ENCODE data around the gene GOLGA2.
A peak's percentile ranks its signal among the peaks of the same experiment; 100 is the strongest.

GOLGA2 gene, protein sequence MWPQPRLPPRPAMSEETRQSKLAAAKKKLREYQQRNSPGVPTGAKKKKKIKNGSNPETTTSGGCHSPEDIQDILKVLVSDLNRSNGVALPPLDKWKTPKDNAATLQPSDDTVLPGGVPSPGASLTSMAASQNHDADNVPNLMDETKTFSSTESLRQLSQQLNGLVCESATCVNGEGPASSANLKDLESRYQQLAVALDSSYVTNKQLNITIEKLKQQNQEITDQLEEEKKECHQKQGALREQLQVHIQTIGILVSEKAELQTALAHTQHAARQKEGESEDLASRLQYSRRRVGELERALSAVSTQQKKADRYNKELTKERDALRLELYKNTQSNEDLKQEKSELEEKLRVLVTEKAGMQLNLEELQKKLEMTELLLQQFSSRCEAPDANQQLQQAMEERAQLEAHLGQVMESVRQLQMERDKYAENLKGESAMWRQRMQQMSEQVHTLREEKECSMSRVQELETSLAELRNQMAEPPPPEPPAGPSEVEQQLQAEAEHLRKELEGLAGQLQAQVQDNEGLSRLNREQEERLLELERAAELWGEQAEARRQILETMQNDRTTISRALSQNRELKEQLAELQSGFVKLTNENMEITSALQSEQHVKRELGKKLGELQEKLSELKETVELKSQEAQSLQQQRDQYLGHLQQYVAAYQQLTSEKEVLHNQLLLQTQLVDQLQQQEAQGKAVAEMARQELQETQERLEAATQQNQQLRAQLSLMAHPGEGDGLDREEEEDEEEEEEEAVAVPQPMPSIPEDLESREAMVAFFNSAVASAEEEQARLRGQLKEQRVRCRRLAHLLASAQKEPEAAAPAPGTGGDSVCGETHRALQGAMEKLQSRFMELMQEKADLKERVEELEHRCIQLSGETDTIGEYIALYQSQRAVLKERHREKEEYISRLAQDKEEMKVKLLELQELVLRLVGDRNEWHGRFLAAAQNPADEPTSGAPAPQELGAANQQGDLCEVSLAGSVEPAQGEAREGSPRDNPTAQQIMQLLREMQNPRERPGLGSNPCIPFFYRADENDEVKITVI

DNA sequence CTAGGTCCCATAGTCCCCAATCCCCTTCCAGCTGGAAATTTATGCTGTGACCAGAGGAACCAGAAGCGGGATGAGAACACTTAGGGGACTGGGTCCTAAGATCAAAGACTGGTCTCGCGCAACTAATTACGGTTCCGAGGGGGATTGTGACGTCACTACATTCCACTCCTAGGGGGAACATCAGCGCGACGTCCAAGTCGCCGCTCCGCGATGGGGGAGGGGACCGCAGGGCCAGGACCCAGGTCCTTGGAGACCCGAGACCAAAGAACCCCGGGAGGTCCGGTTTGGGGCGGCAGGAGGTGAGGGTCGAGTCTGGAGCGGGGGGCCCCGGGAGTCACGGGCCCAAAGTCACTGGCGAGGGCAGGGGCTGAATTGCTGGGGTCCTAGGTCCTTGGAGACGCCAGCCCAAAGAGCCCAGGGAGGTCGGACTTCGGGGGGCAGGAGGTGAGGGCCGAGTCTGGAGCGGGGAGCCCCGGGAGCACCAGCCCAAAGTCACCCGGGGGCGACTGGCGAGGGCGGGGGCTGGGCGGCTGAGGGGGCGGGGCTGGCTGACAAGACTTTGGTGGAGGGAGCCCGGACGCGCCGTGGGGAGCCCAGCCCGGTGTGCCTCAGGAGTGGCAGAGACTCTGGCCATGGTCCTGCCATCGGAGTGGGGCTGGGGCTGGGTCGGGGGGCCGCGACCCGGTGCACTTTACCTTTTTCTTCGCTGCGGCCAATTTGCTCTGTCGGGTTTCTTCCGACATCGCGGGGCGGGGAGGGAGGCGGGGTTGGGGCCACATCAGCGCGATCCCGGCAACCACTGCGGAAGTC, at the start of gene GOLGA2:
Gene GOLGA2 (minus strand): TSS at position 810 of the 810 bp plus-strand sequence. CDS start 31 bp downstream, at position 779.
- in situ Hi-C loops (cut with HindIII; ENCODE audit: low pct_unique_long_range_greater_than_20kb, low sequenced_read_pairs): no loop called here
- peak; percentile 60 to 67 for DNase-seq (ENCODE audit: low read depth in 1 of 2, low spot score in 1 of 2)
- TF ChIP-seq JUND (IDR thresholded peaks at IDR 0.05; ENCODE audit: low read depth): no peak

DNA sequence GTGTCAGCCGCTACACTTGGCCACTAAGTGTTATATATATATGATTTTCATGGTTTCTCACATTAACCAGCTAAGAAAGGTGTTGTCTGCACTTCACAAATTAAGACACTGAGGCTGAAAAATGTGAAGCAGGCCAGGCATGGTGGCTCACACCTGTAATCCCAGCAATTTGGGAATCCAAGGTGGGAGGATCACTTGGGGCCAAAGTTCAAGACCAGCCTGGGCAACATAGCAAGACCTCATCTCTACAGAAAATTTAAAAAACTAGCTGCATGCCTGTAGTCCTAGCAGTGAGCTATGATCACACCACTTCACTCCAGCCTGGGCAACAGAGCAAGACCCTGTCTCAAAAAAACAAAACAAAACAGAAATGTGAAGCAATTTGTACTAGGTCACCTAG, 48.6 kb upstream of the GOLGA2 start:
- in situ Hi-C loops (cut with HindIII; ENCODE audit: low pct_unique_long_range_greater_than_20kb, low sequenced_read_pairs): no loop called here
- DNase-seq (ENCODE audit: low read depth in 1 of 2, low spot score in 1 of 2): no peak
- no peak for TF ChIP-seq JUND (IDR thresholded peaks at IDR 0.05; ENCODE audit: low read depth)

DNA sequence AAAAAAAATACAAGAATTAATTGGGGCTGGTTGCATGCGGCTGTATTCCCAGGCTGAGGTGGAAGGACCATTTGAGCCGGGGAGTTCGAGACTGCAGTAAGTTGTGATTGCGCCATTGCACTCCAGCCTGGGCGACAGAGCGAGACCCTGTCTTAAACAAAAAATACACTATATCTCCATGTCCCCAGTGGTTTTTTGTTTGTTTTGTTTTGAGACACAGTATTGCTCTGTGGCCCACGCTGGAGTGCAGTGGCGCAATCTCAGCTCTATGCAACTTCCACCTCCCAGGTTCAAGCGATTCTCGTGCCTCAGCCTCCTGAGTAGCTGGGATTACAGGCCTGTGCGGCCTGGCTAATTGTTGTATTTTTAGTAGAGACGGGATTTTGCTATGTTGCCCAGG, 48.0 kb upstream of the GOLGA2 start:
- in situ Hi-C loops (cut with HindIII; ENCODE audit: low pct_unique_long_range_greater_than_20kb, low sequenced_read_pairs): no loop called here
- no peak for DNase-seq (ENCODE audit: low read depth in 1 of 2, low spot score in 1 of 2)
- no peak for TF ChIP-seq JUND (IDR thresholded peaks at IDR 0.05; ENCODE audit: low read depth)

DNA sequence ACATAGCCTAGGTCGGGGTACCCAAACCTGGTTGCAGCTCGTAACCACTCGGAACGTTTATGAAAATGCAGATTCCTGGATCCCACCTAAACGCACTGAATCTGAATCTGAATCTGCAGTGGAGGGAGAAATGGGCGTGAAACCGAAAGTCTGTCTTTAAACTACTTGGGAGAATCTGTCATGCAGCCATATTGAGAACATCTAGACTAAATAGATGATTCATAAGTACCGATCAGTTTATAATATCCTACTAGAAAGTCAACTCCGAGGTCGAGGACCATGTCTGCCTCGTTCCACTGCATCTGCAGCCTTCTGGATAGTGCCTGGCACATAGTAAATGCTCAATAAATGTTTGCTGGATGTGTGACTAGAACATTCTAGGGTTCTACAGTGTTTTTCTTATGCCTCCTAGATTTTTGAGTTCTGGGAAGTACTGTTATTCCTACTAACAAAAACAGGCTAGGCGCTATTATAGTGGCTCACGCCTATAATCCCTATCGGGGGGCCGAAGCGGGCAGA, 47.5 kb upstream of the GOLGA2 start:
- DNase-seq (ENCODE audit: low read depth in 1 of 2, low spot score in 1 of 2): no peak
- no peak for TF ChIP-seq JUND (IDR thresholded peaks at IDR 0.05; ENCODE audit: low read depth)
- in situ Hi-C loops (cut with HindIII; ENCODE audit: low pct_unique_long_range_greater_than_20kb, low sequenced_read_pairs): no loop called here

DNA sequence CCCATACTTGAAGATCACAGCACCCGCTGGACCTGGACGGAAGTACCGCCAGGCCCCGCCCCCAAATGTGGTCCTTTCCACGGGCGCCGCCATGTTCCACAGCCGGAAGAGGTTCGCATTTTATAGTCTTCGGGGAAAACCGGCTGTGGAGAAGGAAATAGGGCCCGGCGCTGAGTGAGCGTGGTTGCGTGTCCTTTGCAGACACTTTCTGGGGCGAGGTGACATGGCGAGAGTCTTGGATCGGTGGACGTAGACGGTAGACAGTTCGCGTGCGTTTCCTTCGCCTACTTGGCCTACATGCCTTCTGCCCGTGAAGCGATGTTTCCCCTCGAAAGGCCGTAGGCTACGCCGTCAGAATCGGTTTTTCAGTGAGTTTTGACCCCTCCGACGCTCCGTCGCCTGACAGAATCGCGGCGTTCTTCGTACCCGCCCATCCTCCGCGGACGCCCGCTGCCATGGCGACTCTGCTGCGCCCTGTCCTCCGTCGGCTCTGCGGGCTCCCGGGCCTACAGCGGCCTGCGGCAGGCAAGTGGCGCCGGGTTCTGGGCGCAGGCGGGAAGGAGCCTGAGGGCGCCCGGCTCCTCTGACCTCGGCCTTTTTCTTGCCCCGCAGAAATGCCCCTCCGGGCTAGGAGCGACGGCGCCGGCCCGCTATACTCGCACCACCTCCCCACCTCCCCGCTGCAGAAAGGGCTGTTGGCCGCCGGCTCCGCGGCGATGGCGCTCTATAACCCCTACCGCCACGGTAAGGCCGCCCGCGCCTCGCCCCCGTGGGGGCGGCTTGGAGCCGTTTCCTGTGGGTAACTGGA, 46.8 kb upstream of the GOLGA2 start, which contains the start of the genes COQ4 and TRUB2:
Gene COQ4 (plus strand): TSS at position 436 of the 808 bp plus-strand sequence. CDS start 20 bp downstream, at position 456.
Gene TRUB2 (minus strand): TSS at position 44 of the 808 bp plus-strand sequence. CDS start 39 bp downstream, at position 5.
- in situ Hi-C loops (cut with HindIII; ENCODE audit: low pct_unique_long_range_greater_than_20kb, low sequenced_read_pairs): no loop called here
- no peak for TF ChIP-seq JUND (IDR thresholded peaks at IDR 0.05; ENCODE audit: low read depth)
- DNase-seq (ENCODE audit: low read depth in 1 of 2, low spot score in 1 of 2): peak; percentile 96 to 97

DNA sequence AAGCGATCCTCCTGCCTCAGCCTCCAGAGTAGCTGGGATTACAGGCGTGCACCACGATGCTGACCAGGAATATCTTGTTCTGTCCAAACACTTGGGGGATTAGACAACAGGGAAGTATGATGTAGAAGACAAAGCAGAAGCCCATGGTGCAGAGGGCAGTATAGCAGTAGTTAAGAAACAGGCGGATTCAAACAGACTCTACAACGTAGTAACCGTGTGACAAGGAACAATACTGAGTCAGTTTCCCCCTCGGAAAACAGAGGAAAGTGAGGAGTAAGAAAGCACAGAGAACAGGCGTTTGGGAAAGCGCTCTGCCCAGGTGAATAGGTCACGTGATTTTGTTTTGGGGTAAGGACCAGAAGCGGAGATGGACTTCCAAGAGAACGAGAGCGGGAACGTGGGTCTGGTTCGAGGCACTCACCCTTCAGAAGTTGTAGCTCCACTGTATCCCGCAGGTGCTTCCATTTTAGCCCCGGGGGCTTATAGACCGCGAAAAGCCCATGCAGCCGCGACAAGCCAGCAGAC, 46.1 kb upstream of the GOLGA2 start:
- DNase-seq (ENCODE audit: low read depth in 1 of 2, low spot score in 1 of 2): no peak
- TF ChIP-seq JUND (IDR thresholded peaks at IDR 0.05; ENCODE audit: low read depth): no peak
- in situ Hi-C loops (cut with HindIII; ENCODE audit: low pct_unique_long_range_greater_than_20kb, low sequenced_read_pairs): no loop called here

DNA sequence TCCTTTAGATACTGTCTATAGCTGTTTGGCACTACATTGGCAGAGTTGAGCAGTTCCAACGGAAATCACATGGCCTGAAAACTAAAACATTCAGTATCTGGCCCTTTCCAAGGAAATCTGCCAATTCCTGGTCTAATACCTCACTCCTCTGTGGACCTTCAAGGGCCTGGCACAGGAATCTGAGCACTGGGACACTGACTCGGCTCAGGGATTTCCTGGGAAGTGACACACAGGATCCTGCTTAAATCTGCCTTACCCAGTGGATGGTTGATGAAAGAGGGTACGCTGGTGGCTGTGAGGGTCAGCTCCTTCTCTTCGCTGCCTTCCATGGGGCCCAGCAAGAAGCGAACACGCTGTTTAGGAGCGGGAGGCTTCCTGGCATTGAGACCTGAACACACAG, 45.5 kb upstream of the GOLGA2 start:
- in situ Hi-C loops (cut with HindIII; ENCODE audit: low pct_unique_long_range_greater_than_20kb, low sequenced_read_pairs): no loop called here
- DNase-seq (ENCODE audit: low read depth in 1 of 2, low spot score in 1 of 2): no peak
- TF ChIP-seq JUND (IDR thresholded peaks at IDR 0.05; ENCODE audit: low read depth): no peak

DNA sequence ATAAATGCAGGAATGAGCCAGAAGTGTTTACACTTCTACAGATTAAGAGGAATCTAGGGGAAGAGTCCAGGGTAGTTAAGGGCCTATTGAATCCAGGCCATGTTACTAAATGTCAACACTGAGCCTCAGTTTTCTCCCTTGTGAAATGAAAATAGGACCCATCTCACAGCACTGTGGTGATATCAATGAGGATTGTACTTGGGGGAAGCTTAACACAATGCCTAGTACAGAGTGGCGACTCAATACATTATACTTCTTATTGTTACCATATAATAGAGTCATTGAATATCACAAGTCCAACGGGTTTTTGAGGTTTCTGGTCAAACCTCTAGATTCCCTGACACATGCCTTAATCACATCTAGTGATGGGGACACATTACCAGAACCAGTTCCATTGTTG, 41.8 kb upstream of the GOLGA2 start:
- no peak for TF ChIP-seq JUND (IDR thresholded peaks at IDR 0.05; ENCODE audit: low read depth)
- in situ Hi-C loops (cut with HindIII; ENCODE audit: low pct_unique_long_range_greater_than_20kb, low sequenced_read_pairs): no loop called here
- DNase-seq (ENCODE audit: low read depth in 1 of 2, low spot score in 1 of 2): no peak

DNA sequence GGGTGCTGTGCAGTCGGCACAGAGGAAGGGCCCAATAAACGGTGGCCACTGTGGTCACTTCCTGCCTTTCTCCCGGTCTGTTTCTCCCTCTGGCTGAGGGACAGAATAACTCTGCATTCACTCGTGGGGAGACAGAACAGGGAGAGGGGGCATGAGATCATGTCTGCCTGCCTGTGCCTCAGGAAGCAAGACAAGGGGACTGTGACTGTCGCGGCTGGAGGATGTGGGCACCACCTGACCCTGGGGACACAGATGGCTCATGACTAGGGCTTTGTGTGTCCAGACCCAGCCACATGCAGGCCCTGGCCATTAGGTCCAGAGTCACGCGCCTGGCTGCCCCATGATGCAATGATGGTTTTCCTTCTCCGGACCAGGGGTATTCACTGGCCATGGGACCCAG, 40.6 kb upstream of the GOLGA2 start:
- no peak for TF ChIP-seq JUND (IDR thresholded peaks at IDR 0.05; ENCODE audit: low read depth)
- in situ Hi-C loops (cut with HindIII; ENCODE audit: low pct_unique_long_range_greater_than_20kb, low sequenced_read_pairs): no loop called here
- no peak for DNase-seq (ENCODE audit: low read depth in 1 of 2, low spot score in 1 of 2)

DNA sequence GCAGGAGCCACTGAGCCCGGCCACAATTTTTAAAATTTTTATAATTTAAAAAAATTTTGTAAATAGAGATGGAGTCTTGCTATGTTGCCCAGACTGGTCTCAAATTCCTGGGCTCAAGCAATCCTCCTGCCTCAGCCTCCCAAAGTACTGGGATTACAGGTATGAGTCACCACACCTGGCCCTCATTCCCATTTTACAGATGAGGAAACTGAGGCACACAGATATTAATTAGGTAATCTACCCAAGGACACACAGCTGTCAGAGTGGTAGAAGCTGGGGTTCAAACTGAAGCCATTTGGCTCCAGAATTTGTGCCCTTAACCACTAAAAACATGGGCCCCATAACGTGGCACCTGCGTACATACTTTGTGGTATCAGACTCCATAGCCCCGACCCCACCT, 38.9 kb upstream of the GOLGA2 start:
- no peak for TF ChIP-seq JUND (IDR thresholded peaks at IDR 0.05; ENCODE audit: low read depth)
- DNase-seq (ENCODE audit: low read depth in 1 of 2, low spot score in 1 of 2): no peak
- in situ Hi-C loops (cut with HindIII; ENCODE audit: low pct_unique_long_range_greater_than_20kb, low sequenced_read_pairs): no loop called here

DNA sequence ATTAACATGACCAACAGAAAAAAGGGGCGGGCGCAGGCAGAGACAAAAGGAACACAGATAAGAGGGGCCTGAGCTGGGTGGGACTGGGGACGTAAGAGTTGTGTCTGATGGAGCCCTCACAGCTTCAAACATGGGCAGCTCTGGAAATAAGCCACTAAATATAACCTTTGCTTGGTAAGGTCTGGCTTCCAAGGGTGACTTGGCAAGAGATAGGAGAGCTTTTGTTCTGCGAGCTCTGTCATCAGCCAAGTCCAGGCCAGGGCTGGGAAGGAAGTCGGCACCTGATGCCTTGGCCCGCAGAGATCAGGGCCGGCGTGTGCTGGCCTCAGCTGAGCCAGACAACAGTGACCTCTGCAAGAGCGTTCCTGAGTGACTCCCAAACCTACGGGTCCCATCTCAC, 34.7 kb upstream of the GOLGA2 start:
- TF ChIP-seq JUND (IDR thresholded peaks at IDR 0.05; ENCODE audit: low read depth): no peak
- in situ Hi-C loops (cut with HindIII; ENCODE audit: low pct_unique_long_range_greater_than_20kb, low sequenced_read_pairs): no loop called here
- no peak for DNase-seq (ENCODE audit: low read depth in 1 of 2, low spot score in 1 of 2)
